Keratinocyte (primary cell): Measurements from ENCODE around the gene RSPRY1. TPM values are rescaled to one million over a fixed set of nuclear protein-coding genes. Genes with fewer than 3 reads are reported as not detected.
A peak's percentile ranks its signal among the peaks of the same experiment; 100 is the strongest.

Source experiments
- DNase-seq: peaks from one replicate; pipeline ENCODE4 v3.0.0-alpha.2; 2011; ENCODE audit warnings: low read depth, missing footprints, low spot score
- FAIRE-seq: peaks from 2 replicates; lab custom pipeline; 2011; peaks lifted over from hg19 to GRCh38; lab: Jason Lieb, UNC
- H2AFZ ChIP-seq: 2 replicates; pipeline ENCODE4 v1.6.0; 2012; ENCODE audit warnings: low read length, control low read depth, inconsistent platforms; ENCODE audit not compliant: control insufficient read depth
- H3K27ac ChIP-seq: 2 replicates; pipeline ENCODE4 v1.5.1; 2011; ENCODE audit warnings: low read length; ENCODE audit not compliant: control insufficient read depth, insufficient read depth
- H3K27me3 ChIP-seq: 3 replicates; pipeline ENCODE4 v1.6.0; 2011; ENCODE audit warnings: low read length; ENCODE audit not compliant: control insufficient read depth, insufficient read depth; ENCODE audit errors: extremely low read depth
- H3K36me3 ChIP-seq, 2 experiments: 2 replicates in 1 of 2; 3 replicates in 1 of 2; pipeline ENCODE4 v1.5.1; 2011; ENCODE audit warnings: low read length in 2 of 2, mild to moderate bottlenecking in 1 of 2; ENCODE audit not compliant: control insufficient read depth in 2 of 2, insufficient read depth in 2 of 2; ENCODE audit errors: extremely low read depth in 1 of 2
- H3K4me1 ChIP-seq: 3 replicates; pipeline ENCODE4 v1.5.1; 2011; ENCODE audit warnings: low read length; ENCODE audit not compliant: control insufficient read depth, insufficient read depth; ENCODE audit errors: extremely low read depth
- H3K4me2 ChIP-seq: 3 replicates; pipeline ENCODE4 v1.6.0; 2011; ENCODE audit warnings: low read depth, low read length; ENCODE audit not compliant: control insufficient read depth, insufficient read depth; ENCODE audit errors: extremely low read depth
- H3K4me3 ChIP-seq, 3 experiments: fragments of 200-600 bp in 1 of 3; sonication (generic) in 1 of 3; 2 replicates in 2 of 3; 3 replicates in 1 of 3; pipeline ENCODE4 v1.5.1; 2011 to 2016; ENCODE audit warnings: low read length in 3 of 3, mild to moderate bottlenecking in 3 of 3, control low read depth in 2 of 3, inconsistent platforms in 1 of 3, low read depth in 1 of 3, mixed read lengths in 1 of 3, mixed run types in 1 of 3, moderate library complexity in 1 of 3; ENCODE audit not compliant: control insufficient read depth in 2 of 3, insufficient read depth in 2 of 3; ENCODE audit errors: extremely low read depth in 1 of 3
- H3K79me2 ChIP-seq: 2 replicates; pipeline ENCODE4 v1.6.0; 2012; ENCODE audit warnings: low read length; ENCODE audit not compliant: control insufficient read depth, insufficient read depth
- H3K9ac ChIP-seq: 3 replicates; pipeline ENCODE4 v1.6.0; 2011; ENCODE audit warnings: low read length; ENCODE audit not compliant: control insufficient read depth, insufficient read depth; ENCODE audit errors: extremely low read depth
- H3K9me1 ChIP-seq: 3 replicates; pipeline ENCODE4 v1.6.0; 2011; ENCODE audit warnings: low read length; ENCODE audit not compliant: control insufficient read depth, insufficient read depth; ENCODE audit errors: extremely low read depth
- H3K9me3 ChIP-seq: 2 replicates; pipeline ENCODE4 v1.5.1; 2012; ENCODE audit warnings: low read depth, low read length; ENCODE audit not compliant: control insufficient read depth
- H4K20me1 ChIP-seq: 3 replicates; pipeline ENCODE4 v1.6.0; 2011; ENCODE audit warnings: low read length; ENCODE audit not compliant: control insufficient read depth, insufficient read depth; ENCODE audit errors: extremely low read depth
- EZH2 ChIP-seq: IDR thresholded peaks from one replicate; pipeline ENCODE4 v1.6.1; 2012; ENCODE audit warnings: inconsistent platforms, mild to moderate bottlenecking, low read length, moderate library complexity
- dilution Hi-C: fragments of 300-500 bp; cut with MboI; formaldehyde crosslinking; loops from one replicate; pipeline ENCODE4 v1.7.0; 2020; ENCODE audit warnings: low sequenced_read_pairs; ENCODE audit not compliant: extremely low pct_ligation_motif_present
- polyA plus RNA-seq, 5 experiments: library from polyadenylated mRNA; depleted of rRNA in 3 of 5; stranded (reverse) in 3 of 5; stranded (forward) in 1 of 5; unstranded in 1 of 5; fragments of >200 nt; gene quantifications; 1 replicate in 1 of 5; 2 replicates in 3 of 5; 3 replicates in 1 of 5; pipeline versions ENCODE4 v1.2.1 to v1.2.3, GENCODE V29; 2011 to 2012; ENCODE audit warnings: missing spikeins in 2 of 5, low read depth in 1 of 5, low replicate concordance in 1 of 5
- TF ChIP-seq, protein P1 (sequence below), 3 experiments: IDR thresholded peaks in 1 of 3; conservative IDR thresholded peaks in 1 of 3; optimal IDR thresholded peaks in 1 of 3; 2 replicates in 2 of 3; 3 replicates in 1 of 3; pipeline versions ENCODE3 to v1.5.1; 2011; ENCODE audit warnings: low read length in 3 of 3, mild to moderate bottlenecking in 3 of 3, moderate library complexity in 2 of 3, control low read depth in 1 of 3, inconsistent platforms in 1 of 3; ENCODE audit not compliant: insufficient read depth in 2 of 3; ENCODE audit errors: extremely low read depth in 1 of 3

The RSPRY1 gene
- polyA plus RNA-seq, 1 donor (not counting 4 experiments of a cell fraction or from before 2014, with no cell fraction given) = 42.2 TPM

DNA sequence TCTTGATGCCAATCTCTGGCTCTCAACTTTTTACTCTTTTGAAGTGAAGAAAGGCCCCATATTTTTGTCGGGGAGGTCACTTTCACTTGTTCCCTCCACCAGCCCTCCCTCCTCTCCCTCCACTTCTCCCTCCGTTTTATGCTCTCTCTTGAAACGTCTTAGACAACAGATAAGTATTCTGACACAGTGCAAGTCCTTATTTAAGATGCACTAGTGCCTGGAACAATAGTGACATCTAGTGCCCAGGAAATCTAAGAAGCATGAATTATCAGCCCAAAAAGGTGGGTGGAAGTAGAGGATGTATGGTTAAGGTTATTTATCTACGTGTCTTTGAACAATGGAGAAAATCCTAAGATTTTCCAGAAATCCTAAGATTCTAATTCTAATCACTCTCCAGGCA, 18.2 kb upstream of the RSPRY1 start:
- DNase-seq (no peak), FAIRE-seq (no peak)
- H3K9ac ChIP-seq = no peak overlapping the region
- H3K4me3 ChIP-seq = no peak overlapping the region
- dilution Hi-C loops = no loop called here
- H3K36me3 ChIP-seq = peaks cover 15 to 31% of the 10 kb centered on the region in 2 experiments
- H3K4me2 ChIP-seq = no peak overlapping the region
- peaks cover 4% of the 10 kb centered on the region for H3K9me1 ChIP-seq
- no peak for TF ChIP-seq EZH2
- TF ChIP-seq, protein P1, sequence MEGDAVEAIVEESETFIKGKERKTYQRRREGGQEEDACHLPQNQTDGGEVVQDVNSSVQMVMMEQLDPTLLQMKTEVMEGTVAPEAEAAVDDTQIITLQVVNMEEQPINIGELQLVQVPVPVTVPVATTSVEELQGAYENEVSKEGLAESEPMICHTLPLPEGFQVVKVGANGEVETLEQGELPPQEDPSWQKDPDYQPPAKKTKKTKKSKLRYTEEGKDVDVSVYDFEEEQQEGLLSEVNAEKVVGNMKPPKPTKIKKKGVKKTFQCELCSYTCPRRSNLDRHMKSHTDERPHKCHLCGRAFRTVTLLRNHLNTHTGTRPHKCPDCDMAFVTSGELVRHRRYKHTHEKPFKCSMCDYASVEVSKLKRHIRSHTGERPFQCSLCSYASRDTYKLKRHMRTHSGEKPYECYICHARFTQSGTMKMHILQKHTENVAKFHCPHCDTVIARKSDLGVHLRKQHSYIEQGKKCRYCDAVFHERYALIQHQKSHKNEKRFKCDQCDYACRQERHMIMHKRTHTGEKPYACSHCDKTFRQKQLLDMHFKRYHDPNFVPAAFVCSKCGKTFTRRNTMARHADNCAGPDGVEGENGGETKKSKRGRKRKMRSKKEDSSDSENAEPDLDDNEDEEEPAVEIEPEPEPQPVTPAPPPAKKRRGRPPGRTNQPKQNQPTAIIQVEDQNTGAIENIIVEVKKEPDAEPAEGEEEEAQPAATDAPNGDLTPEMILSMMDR (optimal IDR thresholded peaks at IDR 0.05 in 1 of 3, IDR thresholded peaks at IDR 0.05 in 1 of 3, conservative IDR thresholded peaks at IDR 0.05 in 1 of 3; ENCODE audit: extremely low read depth in 1 of 3, insufficient read depth in 2 of 3, low read length in 3 of 3) = peak; percentile 24 to 73 (median 49)
- H4K20me1 ChIP-seq = no peaks in the 10 kb centered on the region
- H3K27ac ChIP-seq = no peak overlapping the region
- H2AFZ ChIP-seq = no peak overlapping the region
- H3K79me2 ChIP-seq = no peaks in the 10 kb centered on the region
- H3K9me3 ChIP-seq = no peaks in the 10 kb centered on the region
- H3K27me3 ChIP-seq = no peaks in the 10 kb centered on the region
- H3K4me1 ChIP-seq = peaks cover 25% of the 10 kb centered on the region

DNA sequence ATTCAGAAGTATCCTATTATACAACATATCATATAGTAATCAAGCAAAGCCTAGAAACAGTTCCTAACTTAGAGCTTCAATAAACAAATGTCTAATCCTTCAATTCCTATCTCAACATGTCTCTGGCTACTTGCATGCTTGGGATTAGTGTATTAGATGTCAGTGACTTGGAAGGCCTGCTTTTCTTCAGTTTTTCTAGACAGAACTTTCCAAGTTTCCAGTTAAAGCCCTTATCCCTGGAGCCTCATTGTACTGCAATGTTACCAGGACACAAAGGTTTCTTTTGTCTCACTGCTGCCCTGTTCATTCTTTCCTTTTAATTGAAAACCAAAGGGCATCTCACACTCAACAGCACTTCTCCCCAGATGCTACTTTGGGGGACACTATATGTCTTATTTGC, 16.8 kb upstream of the RSPRY1 start:
- H3K9me1 ChIP-seq = peaks cover 4% of the 10 kb centered on the region
- H3K4me3 ChIP-seq = no peak overlapping the region
- peaks cover 14 to 24% of the 10 kb centered on the region in 2 experiments for H3K36me3 ChIP-seq
- no peak overlapping the region for H3K4me2 ChIP-seq
- TF ChIP-seq EZH2 = no peak
- TF ChIP-seq, protein P1 (optimal IDR thresholded peaks at IDR 0.05 in 1 of 3, IDR thresholded peaks at IDR 0.05 in 1 of 3, conservative IDR thresholded peaks at IDR 0.05 in 1 of 3; ENCODE audit: extremely low read depth in 1 of 3, insufficient read depth in 2 of 3, low read length in 3 of 3) = no peak
- no peaks in the 10 kb centered on the region for H3K27me3 ChIP-seq
- FAIRE-seq (no peak), DNase-seq (no peak)
- no peak overlapping the region for H2AFZ ChIP-seq
- peaks cover 25% of the 10 kb centered on the region for H3K4me1 ChIP-seq
- H3K27ac ChIP-seq = no peak overlapping the region
- no peaks in the 10 kb centered on the region for H3K79me2 ChIP-seq
- H4K20me1 ChIP-seq = no peaks in the 10 kb centered on the region
- no peak overlapping the region for H3K9ac ChIP-seq
- dilution Hi-C loops = no loop called here
- H3K9me3 ChIP-seq = no peaks in the 10 kb centered on the region
